Measurements from ENCODE around the gene COL9A3. TPM values are rescaled to one million over a fixed set of nuclear protein-coding genes. Genes with fewer than 3 reads are reported as not detected.

The COL9A3 gene
- total RNA-seq, 1 experiment from 2014 or later = 8.5 TPM

DNA sequence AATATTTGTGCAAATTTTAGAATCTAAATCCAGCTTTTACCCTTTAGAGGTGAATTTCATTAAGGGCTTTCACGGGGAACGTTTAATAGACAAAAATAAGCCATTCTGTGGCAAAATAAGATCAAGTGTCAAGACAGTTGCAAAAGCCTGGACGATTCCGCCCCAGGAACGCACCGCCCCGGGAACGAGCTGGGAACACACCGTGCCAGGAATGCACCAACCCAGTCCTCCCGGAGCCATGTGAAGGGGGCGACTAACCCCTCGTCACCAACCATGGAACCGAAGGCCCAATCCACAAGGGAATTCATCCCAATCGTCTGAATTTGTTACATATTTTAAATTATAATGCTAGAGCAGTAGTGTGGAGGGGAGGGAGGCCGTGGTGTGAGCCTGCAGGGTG, 65.6 kb downstream of the COL9A3 start:
- Histone ChIP-seq H3K9me2 (ENCODE audit: insufficient read depth) (no peaks in the 10 kb centered on the region), H3K4me1 (replicated peaks; ENCODE audit: insufficient read depth) (no peaks in the 10 kb centered on the region), H3K4me3 (no peak overlapping the region), H3K27me3 (ENCODE audit: insufficient read depth, low read depth) (no peaks in the 10 kb centered on the region), H3K4me2 (no peak overlapping the region), H3K36me3 (ENCODE audit: low read depth) (0 out of 2 replicates have a peak, but pooled peaks cover 9% of the 10 kb centered on the region), H3K27ac (no peak overlapping the region), H4K20me1 (ENCODE audit: insufficient read depth) (peaks cover 3% of the 10 kb centered on the region; the same call in 1 of the 2 replicates), H2AFZ (no peak overlapping the region), H3K79me2 (ENCODE audit: low read depth) (no peaks in the 10 kb centered on the region), H3K9me3 (ENCODE audit: insufficient read depth, low read depth) (no peaks in the 10 kb centered on the region), H3F3A (ENCODE audit: insufficient read depth, low read depth) (peaks cover 33% of the 10 kb centered on the region)
- TF ChIP-seq EZH2 (IDR thresholded peaks at IDR 0.05; ENCODE audit: low read depth) = no peak
- TF ChIP-seq, protein P1, sequence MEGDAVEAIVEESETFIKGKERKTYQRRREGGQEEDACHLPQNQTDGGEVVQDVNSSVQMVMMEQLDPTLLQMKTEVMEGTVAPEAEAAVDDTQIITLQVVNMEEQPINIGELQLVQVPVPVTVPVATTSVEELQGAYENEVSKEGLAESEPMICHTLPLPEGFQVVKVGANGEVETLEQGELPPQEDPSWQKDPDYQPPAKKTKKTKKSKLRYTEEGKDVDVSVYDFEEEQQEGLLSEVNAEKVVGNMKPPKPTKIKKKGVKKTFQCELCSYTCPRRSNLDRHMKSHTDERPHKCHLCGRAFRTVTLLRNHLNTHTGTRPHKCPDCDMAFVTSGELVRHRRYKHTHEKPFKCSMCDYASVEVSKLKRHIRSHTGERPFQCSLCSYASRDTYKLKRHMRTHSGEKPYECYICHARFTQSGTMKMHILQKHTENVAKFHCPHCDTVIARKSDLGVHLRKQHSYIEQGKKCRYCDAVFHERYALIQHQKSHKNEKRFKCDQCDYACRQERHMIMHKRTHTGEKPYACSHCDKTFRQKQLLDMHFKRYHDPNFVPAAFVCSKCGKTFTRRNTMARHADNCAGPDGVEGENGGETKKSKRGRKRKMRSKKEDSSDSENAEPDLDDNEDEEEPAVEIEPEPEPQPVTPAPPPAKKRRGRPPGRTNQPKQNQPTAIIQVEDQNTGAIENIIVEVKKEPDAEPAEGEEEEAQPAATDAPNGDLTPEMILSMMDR (conservative IDR thresholded peaks at IDR 0.05) = no peak
- CTCF ChIA-PET = interaction anchor here (0.5 kb wide), 1 partner anchor 441 kb away, joined by 3 read pairs; no protein-coding TSS in a partner anchor
- POLR2A ChIA-PET (ENCODE audit: unreplicated experiment) = no interaction called here
- no TSS peak for BruUV-seq (replicated peaks)
- DNase-seq = no peak
- intact Hi-C loops (cut with micrococcal nuclease; ENCODE audit: unreplicated experiment) = no loop called here

DNA sequence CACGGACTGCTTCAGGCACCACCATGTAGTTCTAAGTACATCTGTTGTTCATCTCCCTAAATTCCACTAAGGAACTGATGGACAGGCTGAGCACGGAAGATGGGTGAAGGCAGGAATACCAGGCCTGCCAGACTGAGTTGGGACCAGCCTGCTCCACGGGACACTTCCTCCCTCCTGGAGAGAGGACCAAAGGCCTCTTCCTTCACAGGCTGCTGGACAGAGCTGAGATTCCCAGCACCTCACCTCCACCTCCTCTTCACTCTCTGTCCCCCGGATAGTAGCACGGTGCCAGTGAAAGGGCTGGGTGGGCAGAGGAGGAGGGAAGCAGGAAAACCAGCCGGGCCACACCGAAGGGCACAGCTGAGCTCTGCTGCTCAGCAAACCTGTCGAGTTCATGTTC, 67.7 kb downstream of the COL9A3 start:
- ChIA-PET CTCF (no interaction called here), POLR2A (ENCODE audit: unreplicated experiment) (no interaction called here)
- Histone ChIP-seq H3K79me2 (ENCODE audit: low read depth) (no peaks in the 10 kb centered on the region), H3K4me3 (no peak overlapping the region), H3K9me3 (ENCODE audit: insufficient read depth, low read depth) (no peaks in the 10 kb centered on the region), H3K9me2 (ENCODE audit: insufficient read depth) (no peaks in the 10 kb centered on the region), H3K27me3 (ENCODE audit: insufficient read depth, low read depth) (no peaks in the 10 kb centered on the region), H3K4me1 (replicated peaks; ENCODE audit: insufficient read depth) (no peaks in the 10 kb centered on the region), H3K36me3 (ENCODE audit: low read depth) (peaks cover 17% of the 10 kb centered on the region; the same call in 1 of the 2 replicates), H3K4me2 (no peak overlapping the region), H4K20me1 (ENCODE audit: insufficient read depth) (peaks cover 5% of the 10 kb centered on the region; the same call in 1 of the 2 replicates), H3F3A (ENCODE audit: insufficient read depth, low read depth) (peaks cover 19% of the 10 kb centered on the region; the same call in 1 of the 2 replicates), H2AFZ (no peak overlapping the region), H3K27ac (no peak overlapping the region)
- no peak for TF ChIP-seq EZH2 (IDR thresholded peaks at IDR 0.05; ENCODE audit: low read depth)
- TF ChIP-seq, protein P1 (conservative IDR thresholded peaks at IDR 0.05) = no peak
- DNase-seq = no peak
- TSS peak; percentile 5 for BruUV-seq (replicated peaks)
- intact Hi-C loops (cut with micrococcal nuclease; ENCODE audit: unreplicated experiment) = no loop called here

DNA sequence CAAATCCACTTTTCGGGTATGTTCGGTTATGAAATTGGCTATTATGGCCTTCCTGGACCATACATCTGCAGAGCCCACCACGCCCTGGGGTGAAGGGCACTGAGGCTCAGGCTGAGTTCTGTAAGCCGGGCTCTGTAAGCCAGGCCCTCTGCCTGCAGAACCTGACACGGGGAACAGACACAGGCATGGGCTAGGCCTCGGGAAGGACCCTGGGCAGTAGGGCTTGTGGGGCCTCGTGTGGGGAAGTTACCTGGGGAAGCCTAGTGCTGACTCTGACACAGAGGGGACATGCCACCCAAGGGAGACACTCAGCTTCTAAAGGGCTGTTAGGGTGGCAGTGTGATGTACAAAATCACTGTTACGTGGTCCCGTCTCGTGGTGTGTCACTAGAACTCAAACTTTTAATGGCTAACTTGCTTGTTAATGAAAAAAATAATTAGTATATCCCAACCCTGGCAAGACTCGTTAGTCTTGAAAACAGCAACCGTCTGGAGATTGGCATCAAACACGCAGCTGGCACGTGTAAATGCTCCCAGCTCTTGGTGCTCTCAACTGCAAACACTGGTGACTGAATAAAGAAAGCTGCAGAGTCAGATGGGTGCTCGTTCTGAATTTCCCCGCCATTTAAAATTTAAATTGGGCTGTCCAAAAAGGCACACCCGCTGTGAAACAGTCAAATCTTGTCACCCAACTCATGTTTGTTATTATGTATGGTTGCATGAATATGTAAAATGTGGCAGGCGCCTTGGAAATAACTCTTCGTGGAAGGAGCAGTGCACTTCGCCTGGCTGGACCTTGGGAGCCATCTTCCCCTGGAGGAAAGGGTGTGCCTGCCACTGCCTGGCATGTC, 68.4 kb downstream of the COL9A3 start:
- Histone ChIP-seq H3K4me3 (no peak overlapping the region), H2AFZ (no peak overlapping the region), H3K4me1 (replicated peaks; ENCODE audit: insufficient read depth) (no peaks in the 10 kb centered on the region), H3K9me2 (ENCODE audit: insufficient read depth) (no peaks in the 10 kb centered on the region), H3F3A (ENCODE audit: insufficient read depth, low read depth) (peaks cover 19% of the 10 kb centered on the region; the same call in 1 of the 2 replicates), H3K27ac (no peak overlapping the region), H3K36me3 (ENCODE audit: low read depth) (peaks cover 17% of the 10 kb centered on the region; the same call in 1 of the 2 replicates), H3K4me2 (no peak overlapping the region), H3K79me2 (ENCODE audit: low read depth) (no peaks in the 10 kb centered on the region), H3K27me3 (ENCODE audit: insufficient read depth, low read depth) (no peaks in the 10 kb centered on the region), H3K9me3 (ENCODE audit: insufficient read depth, low read depth) (no peaks in the 10 kb centered on the region), H4K20me1 (ENCODE audit: insufficient read depth) (peaks cover 5% of the 10 kb centered on the region; the same call in 1 of the 2 replicates)
- ChIA-PET POLR2A (ENCODE audit: unreplicated experiment) (no interaction called here), CTCF (no interaction called here)
- no TSS peak for BruUV-seq (replicated peaks)
- no peak for DNase-seq
- intact Hi-C loops (cut with micrococcal nuclease; ENCODE audit: unreplicated experiment) = no loop called here
- TF ChIP-seq, protein P1 (conservative IDR thresholded peaks at IDR 0.05) = no peak
- no peak for TF ChIP-seq EZH2 (IDR thresholded peaks at IDR 0.05; ENCODE audit: low read depth)

Measured in PC-9 (cell line).